HG02763 (cell line): Measurements from ENCODE around the gene CERS6.

Experiments
- ATAC-seq: cut with Tn5 transposase; IDR thresholded peaks from one replicate; pipeline ENCODE4 v1.9.1; 2021; ENCODE audit warnings: mild to moderate bottlenecking, moderate library complexity; ENCODE audit not compliant: unreplicated experiment

CERS6 gene

GRCh38 chr2:168692132-168692744 lies 236.2 kb downstream of the CERS6 start:
- no peak for ATAC-seq

- ATAC-seq: no peak
Observed at GRCh38 chr2:168694173-168694572, 238.1 kb downstream of the CERS6 start.

GRCh38 chr2:168694866-168695265 lies 238.8 kb downstream of the CERS6 start:
- no peak for ATAC-seq

- no peak for ATAC-seq
Observed at GRCh38 chr2:168697668-168698121, 241.6 kb downstream of the CERS6 start.

GRCh38 chr2:168698969-168699368 lies 242.9 kb downstream of the CERS6 start:
- ATAC-seq: no peak

- no peak for ATAC-seq
Observed at GRCh38 chr2:168699844-168700417, 243.9 kb downstream of the CERS6 start.

- ATAC-seq: no peak
Observed at GRCh38 chr2:168700615-168701245, 244.7 kb downstream of the CERS6 start.

GRCh38 chr2:168702579-168702978 lies 246.5 kb downstream of the CERS6 start:
- ATAC-seq: no peak

GRCh38 chr2:168703926-168704325 lies 247.9 kb downstream of the CERS6 start:
- no peak for ATAC-seq

GRCh38 chr2:168705534-168706470 lies 249.7 kb downstream of the CERS6 start:
- ATAC-seq: no peak

- ATAC-seq: no peak
Observed at GRCh38 chr2:168706806-168707205, 250.7 kb downstream of the CERS6 start.

GRCh38 chr2:168708080-168708479 lies 252.0 kb downstream of the CERS6 start:
- ATAC-seq: no peak

- no peak for ATAC-seq
Observed at GRCh38 chr2:168710754-168711467, 254.8 kb downstream of the CERS6 start.

- peak; percentile 98 for ATAC-seq
Observed at GRCh38 chr2:168712053-168712452, 256.0 kb downstream of the CERS6 start.

- no peak for ATAC-seq
Observed at GRCh38 chr2:168713325-168713724, 257.3 kb downstream of the CERS6 start.

- ATAC-seq: no peak
Observed at GRCh38 chr2:168715849-168716248, 259.8 kb downstream of the CERS6 start.

- ATAC-seq: no peak
Observed at GRCh38 chr2:168716839-168717238, 260.8 kb downstream of the CERS6 start.

- no peak for ATAC-seq
Observed at GRCh38 chr2:168717790-168718502, 261.9 kb downstream of the CERS6 start.

- no peak for ATAC-seq
Observed at GRCh38 chr2:168718622-168719021, 262.6 kb downstream of the CERS6 start.

- ATAC-seq: no peak
Observed at GRCh38 chr2:168719446-168719845, 263.4 kb downstream of the CERS6 start.
